ENCODE data around the gene PRPH.
"Not testable (repeated sequence)": the region's sequence is repeated elsewhere in the genome, so short reads cannot be mapped to it uniquely, and the experiment has no call there.

PRPH gene

DNA sequence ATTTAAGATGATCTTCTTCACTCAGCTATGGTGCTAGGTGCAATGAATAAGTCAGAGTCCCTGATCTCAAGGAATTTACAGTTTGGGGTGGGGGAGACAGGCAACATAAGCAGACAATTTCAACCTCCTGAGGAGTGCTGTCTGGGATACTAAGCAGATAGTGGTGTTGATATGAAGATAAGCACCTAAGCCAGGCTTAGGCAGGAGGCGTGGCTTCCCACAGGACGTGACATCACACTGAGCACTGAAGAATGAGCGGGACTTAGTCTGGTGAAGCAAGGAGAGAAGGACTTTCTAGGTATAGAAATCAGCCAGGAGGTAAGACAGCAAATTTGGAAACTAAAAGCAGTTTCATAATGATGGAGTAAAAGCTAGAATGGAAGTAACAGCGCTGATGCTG, 6.8 kb downstream of the PRPH start:
- no peak for DNase-seq

DNA sequence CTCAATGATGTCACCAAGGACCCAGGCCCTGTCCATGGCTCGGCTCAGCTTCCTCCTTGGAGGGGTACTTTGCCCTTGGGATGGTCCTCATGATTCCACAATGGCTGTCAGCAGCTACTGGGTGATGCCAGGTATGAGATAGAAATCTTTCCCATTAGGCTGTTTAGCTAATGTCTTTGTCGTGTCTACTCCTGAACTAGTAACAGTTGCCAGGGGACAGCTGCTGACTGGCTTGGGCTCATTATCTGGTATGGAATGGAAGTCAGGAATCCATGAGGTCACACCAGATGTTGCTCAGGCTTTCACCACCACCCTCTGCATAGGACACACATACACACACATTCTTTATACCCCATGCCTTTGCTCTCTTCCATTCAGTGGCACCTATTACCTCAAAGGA, 9.2 kb downstream of the PRPH start:
- no peak for DNase-seq

DNA sequence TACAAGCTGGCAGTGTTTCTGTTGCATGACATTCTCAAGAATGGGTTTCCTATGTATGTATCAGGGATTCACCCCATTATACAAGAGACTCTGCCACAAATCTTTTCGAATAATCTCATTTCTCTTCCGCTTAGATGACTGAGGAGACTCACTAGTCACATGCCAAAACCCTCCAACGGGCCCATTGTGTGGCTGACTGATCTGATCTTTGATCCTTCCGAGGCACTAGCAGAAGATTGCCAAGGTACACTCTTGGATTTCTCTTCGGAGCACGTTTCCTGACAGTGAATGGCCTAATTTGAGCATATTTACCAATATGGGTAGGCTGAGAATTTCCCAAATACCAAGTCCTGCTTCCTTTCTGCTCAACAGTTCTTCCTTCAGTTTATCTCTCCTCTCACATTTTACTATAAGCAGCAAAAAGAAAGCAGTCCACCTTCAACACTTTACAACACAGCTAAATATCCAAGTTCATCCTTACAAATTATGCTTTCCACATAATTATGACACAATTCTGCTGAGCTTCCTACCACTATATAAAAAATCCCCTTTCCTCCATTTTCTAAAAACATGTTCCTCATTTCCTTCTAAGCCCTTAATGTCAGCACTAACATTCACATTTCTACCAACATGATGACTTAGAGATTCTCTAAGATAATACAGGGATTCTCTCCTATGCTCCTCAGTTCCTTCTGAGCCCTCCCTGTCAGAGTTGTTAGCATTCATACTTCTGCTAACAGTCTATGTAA, 11.0 kb downstream of the PRPH start:
- DNase-seq: no peak

DNA sequence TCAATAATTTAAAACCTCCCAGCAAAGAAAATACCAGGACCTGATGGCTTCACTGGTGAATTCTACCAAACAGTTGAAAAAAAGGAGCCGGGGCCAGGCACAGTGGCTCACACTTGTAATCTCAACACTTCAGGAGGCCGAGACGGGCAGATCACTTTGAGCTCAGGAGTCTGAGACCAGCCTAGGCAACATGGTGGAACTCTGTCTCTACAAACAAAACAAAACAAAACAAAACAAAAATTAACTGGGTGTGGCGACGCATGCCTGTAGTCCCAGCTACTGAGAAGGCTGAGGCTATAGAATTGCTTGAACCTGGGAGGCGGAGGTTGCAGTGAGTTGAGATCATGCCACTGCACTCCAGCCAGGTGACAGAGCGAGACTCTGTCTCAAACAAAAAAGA, 14.4 kb downstream of the PRPH start:
- no peak for DNase-seq

DNA sequence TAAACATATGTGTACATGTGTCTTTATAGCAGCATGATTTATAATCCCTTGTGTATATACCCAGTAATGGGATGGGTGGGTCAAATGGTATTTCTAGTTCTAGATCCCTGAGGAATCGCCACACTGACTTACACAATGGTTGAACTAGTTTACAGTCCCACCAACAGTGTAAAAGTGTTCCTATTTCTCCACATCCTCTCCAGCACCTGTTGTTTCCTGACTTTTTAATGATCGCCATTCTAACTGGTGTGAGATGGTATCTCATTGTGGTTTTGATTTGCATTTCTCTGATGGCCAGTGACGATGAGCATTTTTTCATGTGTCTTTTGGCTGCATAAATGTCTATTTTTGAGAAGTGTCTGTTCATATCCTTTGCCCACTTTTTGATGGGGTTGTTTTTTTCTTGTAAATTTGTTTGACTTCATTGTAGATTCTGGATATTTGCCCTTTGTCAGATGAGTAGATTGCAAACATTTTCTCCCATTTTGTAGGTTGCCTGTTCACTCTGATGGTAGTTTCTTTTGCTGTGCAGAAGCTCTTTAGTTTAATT, 15.6 kb downstream of the PRPH start:
- DNase-seq: not testable (repeated sequence)

DNA sequence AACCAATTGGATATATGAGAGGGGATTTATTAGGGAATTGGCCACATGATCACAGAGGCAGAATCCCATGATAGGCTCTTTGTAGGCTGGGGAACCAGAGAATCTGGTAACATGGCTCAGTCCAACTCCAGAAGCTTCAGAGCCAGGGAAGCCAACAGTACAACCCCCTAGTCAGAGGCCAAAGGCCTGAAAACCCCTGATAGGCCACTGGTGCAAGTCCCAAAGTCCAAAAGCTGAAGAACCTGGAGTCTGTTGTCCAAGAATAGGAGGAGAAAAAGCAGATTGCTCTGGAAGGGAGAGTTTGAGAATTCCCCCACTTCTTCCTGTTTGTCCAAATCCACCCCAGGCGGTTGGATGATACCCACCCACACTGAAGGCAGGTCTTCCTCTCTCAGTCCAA, 19.9 kb downstream of the PRPH start:
- DNase-seq: no peak

DNA sequence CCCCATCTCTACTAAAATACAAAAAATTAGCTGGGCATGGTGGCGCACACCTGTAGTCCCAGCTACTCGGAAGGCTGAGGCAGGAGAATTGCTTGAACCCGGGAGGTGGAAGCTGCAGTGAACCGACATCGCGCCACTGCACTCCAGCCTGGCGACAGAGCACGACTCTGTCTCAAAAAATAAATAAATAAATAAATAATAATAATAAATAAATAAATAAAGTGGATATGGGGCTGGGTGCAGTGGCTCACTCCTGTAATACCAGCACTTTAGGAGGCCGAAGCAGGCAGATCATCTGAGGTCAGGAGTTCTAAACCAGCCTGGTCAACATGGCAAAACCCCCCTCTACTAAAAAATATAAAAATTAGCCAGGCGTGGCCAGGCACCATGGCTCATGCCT, 22.2 kb downstream of the PRPH start:
- not testable (repeated sequence) for DNase-seq

DNA sequence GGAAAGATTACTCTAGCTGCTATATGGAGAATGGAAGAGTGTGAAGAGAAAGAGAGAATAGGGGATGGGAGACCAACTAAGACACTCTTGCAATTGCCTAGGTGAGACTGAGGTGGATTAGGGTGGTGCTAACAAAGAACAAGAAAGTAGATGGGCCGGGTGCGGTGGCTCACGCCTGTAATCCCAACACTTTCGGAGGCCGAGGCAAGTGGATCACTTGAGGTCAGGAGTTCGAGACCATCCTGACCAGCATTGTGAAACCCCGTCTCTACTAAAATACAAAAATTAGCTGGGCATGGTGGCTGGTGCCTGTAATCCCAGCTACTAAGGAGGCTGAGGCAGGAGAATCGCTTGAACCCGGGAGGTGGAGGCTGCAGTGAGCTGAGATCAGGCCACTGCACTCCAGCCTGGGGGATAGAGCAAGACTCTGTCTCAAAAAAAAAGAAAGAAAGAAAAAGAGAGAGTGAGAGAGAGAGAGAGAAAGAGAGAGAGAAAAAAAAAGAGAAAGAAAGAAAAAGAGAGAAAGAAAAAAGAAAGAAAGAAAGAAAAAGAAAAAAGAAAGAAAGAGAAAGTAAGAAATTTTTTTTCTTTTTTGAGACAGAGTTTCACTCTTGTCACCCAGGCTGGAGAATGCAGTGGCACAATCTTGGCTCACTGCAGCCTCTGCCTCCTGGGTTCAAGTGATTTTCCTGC, 25.6 kb downstream of the PRPH start:
- not testable (repeated sequence) for DNase-seq

DNA sequence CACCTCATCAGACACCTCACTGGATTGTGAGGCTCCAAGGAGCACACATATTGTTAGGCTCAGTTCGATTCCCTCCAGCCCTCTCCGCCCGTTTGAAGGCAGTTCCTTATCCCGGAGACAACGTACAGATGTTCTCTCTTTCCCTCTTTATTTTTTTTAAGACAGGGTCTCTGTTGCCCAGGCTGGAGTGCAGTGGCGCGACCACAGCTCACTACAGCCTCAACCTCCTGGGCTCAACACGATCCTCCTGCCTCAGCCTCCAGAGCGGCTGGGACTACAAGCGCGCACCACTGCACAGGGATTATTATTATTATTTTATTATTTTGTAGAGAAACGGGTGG, 27.4 kb downstream of the PRPH start:
- peak in 1 of 6 experiments; percentile 37 for DNase-seq

DNA sequence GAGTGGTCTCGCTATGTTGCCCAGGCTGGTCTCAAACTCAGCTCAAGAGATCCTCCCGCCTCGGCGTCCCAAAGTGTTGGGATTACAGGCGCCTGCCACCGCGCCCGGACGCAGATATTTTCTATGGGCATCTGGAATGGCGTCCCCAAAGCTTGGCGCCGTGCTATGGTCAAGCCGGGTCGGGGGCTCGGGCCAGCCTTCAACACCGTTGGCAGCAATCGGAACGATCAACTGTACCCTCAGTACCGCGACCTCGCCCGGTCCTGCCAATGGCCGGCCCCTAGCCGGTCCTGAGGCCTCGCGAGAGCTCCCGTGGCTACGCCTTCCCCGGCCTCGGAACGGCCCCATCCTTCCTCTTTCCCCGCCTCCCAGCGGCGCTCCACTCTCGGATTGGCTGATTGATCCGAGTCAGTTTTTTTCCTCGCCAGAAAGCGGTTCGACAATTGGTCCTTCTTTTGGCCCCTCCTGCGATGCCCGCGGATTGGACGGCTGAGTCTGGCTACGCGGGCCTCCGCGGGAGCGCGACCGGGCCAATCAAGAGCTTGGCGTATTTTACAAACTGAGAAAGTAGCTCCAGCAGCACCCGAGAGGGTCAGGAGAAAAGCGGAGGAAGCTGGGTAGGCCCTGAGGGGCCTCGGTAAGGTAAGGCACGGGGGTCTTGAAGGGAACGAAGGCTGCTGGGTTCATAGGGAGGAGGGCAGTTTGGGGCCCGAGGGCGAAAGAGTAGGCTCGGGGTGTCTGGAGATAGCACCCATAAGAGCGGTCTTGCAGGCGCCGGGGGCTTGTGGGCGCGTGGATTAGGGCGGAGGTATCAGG, 28.0 kb downstream of the PRPH start, which contains the start of gene TROAP:
Gene TROAP, plus strand, starts transcription at position 548 of the 816 bp plus-strand sequence. CDS start 354 bp downstream, outside the sequence.
- peak; percentile 88 to 98 (median 96) for DNase-seq

DNA sequence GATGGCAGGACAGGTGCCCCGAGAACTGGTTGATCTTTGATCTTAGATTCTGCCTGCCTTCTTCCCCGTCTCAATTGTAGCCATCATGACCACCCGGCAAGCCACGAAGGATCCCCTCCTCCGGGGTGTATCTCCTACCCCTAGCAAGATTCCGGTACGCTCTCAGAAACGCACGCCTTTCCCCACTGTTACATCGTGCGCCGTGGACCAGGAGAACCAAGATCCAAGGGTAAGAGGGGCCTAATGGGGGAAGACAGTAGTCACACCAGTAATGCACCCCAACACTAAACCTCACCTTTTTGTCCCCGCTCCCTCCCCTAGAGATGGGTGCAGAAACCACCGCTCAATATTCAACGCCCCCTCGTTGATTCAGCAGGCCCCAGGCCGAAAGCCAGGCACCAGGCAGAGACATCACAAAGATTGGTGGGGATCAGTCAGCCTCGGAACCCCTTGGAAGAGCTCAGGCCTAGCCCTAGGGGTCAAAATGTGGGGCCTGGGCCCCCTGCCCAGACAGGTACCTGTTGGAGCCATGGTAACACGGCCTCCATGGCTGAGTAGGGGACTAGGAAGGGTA, 28.7 kb downstream of the PRPH start:
- DNase-seq: no peak

DNA sequence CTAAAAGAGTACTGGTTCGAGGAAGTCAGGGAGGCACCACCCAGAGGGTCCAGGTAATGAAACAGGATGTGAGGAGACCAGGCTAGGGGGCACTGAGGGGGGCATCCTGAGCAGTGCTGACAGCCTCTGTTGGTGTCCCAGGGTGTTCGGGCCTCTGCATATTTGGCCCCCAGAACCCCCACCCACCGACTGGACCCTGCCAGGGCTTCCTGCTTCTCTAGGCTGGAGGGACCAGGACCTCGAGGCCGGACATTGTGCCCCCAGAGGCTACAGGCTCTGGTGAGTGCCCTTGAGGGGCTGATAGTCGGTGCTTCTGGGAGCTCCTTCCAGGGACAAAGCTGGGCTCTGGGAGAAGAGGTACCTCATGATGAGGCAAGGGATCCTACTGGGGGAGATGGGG, 30.7 kb downstream of the PRPH start:
- no peak for DNase-seq

DNA sequence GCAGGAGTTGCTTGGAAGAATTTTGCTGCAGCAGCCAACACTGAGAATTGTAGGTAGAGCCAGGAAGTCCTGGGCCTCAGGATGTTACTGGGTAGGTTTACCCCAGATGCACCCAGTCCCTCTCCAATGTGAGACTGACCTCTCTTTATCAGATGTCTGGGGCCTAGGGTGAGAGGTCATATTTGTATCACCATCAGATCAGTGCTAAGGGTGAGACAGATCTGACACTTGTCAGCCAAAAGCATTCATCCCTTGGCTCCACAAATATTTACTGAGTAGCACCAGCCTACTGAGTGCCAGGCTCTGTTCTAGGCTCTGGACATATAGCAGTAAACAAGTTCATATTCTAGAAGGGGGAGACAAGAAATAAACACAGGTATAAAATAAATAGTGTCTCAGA, 32.4 kb downstream of the PRPH start:
- no peak for DNase-seq

DNA sequence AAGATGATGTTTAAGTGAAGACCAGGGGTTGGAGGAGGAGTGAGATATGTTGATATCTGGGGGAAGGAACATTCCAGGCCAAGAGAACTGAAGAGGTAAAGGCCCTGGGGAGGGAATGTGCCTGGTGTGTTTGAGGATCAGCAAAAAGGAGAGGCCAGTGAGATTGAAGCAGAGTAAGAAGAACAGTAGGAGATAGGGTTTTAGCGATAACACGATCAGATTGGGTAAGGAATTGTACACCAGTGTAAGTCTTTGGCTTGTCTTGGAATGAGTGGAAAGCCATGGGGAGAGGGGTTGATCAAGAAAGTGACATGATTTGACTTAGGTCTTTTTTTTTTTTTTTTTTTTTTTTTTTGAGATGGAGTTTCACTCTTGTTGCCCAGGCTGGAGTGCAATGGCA, 32.9 kb downstream of the PRPH start:
- no peak for DNase-seq

DNA sequence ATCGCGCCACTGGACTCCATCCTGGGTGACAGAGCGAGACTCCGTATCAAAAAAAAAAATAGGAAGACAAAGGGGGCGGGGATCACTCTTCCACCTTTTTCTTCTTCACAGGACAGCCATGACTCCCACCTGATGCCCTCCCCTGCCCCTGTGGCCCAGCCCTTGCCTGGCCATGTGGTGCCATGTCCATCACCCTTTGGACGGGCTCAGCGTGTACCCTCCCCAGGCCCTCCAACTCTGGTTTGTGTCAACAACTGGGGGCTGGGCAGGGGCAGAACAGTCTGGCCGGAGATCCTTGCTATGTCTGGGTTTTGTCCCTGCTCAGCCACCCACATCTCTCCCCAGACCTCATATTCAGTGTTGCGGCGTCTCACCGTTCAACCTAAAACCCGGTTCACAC, 33.9 kb downstream of the PRPH start:
- DNase-seq: no peak

DNA sequence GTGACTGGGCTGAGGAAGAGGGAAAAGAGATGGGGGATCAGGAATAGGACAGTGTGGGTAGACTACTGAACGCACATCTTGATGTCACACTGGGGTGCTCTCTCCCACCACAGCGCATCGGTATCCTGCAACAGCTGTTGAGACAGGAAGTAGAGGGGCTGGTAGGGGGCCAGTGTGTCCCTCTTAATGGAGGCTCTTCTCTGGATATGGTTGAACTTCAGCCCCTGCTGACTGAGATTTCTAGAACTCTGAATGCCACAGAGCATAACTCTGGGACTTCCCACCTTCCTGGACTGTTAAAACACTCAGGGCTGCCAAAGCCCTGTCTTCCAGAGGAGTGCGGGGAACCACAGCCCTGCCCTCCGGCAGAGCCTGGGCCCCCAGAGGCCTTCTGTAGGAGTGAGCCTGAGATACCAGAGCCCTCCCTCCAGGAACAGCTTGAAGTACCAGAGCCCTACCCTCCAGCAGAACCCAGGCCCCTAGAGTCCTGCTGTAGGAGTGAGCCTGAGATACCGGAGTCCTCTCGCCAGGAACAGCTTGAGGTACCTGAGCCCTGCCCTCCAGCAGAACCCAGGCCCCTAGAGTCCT, 35.2 kb downstream of the PRPH start:
- DNase-seq: no peak

DNA sequence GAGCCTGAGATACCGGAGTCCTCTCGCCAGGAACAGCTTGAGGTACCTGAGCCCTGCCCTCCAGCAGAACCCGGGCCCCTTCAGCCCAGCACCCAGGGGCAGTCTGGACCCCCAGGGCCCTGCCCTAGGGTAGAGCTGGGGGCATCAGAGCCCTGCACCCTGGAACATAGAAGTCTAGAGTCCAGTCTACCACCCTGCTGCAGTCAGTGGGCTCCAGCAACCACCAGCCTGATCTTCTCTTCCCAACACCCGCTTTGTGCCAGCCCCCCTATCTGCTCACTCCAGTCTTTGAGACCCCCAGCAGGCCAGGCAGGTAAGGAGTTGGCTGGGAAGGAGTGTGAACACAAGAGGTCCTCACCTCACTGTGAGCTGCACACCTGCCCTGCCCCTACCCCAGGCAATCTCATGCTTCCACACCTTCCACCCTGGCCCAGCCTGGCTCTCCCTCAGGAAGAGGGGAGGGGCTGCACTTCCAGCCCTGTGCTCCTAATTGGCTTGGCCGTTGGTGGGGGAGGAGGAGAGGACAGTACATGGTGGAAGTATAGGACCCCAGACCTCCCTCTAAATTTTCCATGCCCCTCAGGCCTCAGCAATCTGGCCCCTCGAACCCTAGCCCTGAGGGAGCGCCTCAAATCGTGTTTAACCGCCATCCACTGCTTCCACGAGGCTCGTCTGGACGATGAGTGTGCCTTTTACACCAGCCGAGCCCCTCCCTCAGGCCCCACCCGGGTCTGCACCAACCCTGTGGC, 35.9 kb downstream of the PRPH start:
- no peak for DNase-seq

DNA sequence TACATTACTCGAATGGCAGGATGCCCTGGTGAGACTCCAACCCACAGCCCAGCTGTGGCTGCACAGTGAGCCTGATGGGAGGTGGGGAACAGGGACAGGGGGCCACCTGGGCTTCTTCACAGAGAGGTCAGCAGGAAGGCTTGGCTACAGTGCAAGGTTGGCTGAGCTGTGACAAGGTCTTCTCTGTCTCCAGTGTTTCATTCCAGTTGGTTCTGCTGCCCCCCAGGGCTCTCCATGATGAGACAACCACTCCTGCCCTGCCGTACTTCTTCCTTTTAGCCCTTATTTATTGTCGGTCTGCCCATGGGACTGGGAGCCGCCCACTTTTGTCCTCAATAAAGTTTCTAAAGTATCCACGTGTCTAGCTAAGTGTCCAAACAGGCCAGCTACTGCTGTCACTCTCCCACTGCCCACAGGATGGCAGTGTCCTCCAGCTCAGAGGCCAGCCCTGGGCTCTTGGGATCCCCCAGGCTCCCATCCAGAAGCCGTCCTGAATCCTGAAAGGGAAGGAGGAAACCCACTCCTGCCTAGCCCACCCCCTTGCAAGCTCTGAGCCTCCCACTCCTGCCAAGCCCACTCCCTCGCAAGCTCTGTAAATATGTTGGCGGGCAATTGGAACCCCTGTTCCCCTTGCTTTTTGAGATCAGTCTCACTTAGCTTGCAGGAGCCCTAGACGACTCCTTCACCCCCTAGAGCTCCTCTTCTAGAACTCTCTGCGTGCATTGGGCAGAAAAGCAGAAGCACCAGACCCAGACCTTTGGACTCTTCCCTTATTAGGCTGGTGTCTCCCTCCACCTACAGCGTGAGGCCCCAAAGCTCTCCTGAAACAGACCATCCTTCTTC, 36.7 kb downstream of the PRPH start:
- DNase-seq: peak in 2 of 6 experiments; percentile 7 to 17

DNA sequence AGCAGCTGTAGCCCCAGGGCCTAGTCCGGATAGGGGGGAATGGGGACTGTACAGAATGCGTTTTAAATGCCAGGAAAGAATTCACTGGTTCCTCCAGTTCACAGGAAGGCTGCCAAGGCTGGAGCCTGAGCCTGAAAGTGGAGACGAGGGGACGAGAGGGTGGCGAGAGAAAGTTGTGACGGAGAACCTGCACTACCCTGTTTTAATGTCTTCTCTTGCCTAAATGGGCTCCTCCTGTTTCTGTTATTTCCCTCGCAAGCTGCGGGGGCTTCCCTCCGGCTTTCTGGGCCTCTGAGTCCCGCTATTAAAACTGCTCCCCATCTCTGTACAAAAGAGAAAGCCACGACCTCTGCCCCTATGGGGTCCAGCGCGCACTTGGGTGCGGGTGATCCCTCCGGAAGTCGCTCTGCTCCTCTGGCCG, 37.5 kb downstream of the PRPH start:
- no peak for DNase-seq

DNA sequence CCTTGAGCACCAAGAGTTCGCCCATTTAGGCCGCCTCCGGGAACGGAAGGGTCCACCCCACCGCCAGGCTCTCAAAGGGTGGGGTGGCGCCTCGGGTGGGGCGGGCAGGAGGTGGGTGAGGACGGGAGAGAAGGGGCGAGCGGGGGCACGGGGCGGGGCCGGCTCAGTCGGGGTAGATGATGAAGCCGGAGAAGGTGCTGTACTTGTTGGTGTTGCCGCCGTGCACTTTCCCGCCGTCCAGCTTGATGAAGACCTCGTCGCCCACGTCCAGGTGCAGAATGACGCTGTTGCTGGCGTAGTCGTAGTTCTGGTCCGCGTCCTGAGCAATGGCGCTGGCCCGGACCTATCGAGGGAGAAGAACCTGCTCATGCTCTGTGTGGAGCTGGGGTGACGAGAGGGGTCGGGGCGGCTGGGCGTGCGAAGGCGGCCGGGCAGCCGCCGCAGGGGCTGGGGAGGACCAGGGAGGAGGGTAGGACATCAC, 38.0 kb downstream of the PRPH start:
- DNase-seq: no peak

DNA sequence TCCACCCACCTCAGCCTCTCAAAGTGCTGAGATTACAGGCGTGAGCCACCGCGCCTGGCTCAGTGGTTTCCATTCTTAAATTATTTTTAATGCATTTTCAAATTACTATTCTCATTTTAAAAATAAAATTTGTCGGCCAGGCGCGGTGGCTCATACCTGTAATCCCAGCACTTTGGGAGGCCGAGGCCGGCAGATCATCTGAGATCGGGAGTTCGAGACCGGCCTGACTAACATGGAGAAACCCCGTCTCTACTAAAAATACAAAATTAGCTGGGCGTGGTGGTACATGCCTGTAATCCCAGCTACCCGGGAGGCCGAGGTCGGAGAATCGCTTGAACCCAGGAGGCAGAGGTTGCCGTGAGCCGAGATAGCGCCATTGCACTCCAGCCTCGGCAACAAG, 38.8 kb downstream of the PRPH start:
- DNase-seq: not testable (repeated sequence)
